C4-2B (cell line): ENCODE data around the gene TBC1D22A.

Experiments used
- CTCF ChIP-seq: fragments of 450-650 bp; conservative IDR thresholded peaks from 2 replicates; pipeline ENCODE4 v1.5.1; 2017; ENCODE audit warnings: mild to moderate bottlenecking
- ZFX ChIP-seq: fragments of 450-650 bp; IDR thresholded peaks from 2 replicates; pipeline ENCODE4 v1.6.1; 2017

GRCh38 chr22:47089796-47090460 lies 327.5 kb downstream of the TBC1D22A start:
- no peak for TF ChIP-seq CTCF
- TF ChIP-seq ZFX, result no peak
